HEK293 (cell line): ENCODE data around the gene PIF1.

Experiments used
- CTCF ChIA-PET: fragments of 350-600 bp; formaldehyde crosslinking; extraction: SDS; loops from one replicate; lab custom pipeline; 2021; ENCODE audit warnings: antibody characterized with exemption; lab: Yijun Ruan, JAX
- POLR2A ChIA-PET: fragments of 300-600 bp; formaldehyde crosslinking; extraction: SDS; loops from one replicate; lab custom pipeline; 2020; ENCODE audit warnings: antibody characterized with exemption, inconsistent platforms; lab: Yijun Ruan, JAX
- H3K27ac ChIP-seq: fragments of 200-500 bp; sonication (Bioruptor generic); 2 replicates; pipeline ENCODE4 v1.5.1; 2014; ENCODE audit warnings: low read depth, low read length, control low read depth, inconsistent platforms; ENCODE audit errors: extremely low read depth
- H3K36me3 ChIP-seq, 2 experiments: fragments of 200-500 bp in 1 of 2; sonication (Bioruptor generic) in 1 of 2; 1 replicate in 1 of 2; 2 replicates in 1 of 2; pipeline ENCODE4 v1.5.1; 2014 to 2017; ENCODE audit warnings: inconsistent platforms in 2 of 2, low read length in 2 of 2; ENCODE audit not compliant: control insufficient read depth in 2 of 2, insufficient read depth in 1 of 2
- H3K4me1 ChIP-seq: fragments of 200-500 bp; sonication (Bioruptor generic); 2 replicates; pipeline ENCODE4 v1.5.1; 2014; ENCODE audit warnings: mild to moderate bottlenecking, low read length, inconsistent platforms; ENCODE audit not compliant: control insufficient read depth, insufficient read depth
- H3K4me3 ChIP-seq: 2 replicates; pipeline ENCODE4 v1.5.1; 2011; ENCODE audit warnings: low read depth, mild to moderate bottlenecking, control low read depth, low read length, moderate library complexity
- H3K9me3 ChIP-seq: fragments of 200-500 bp; sonication (Bioruptor generic); 2 replicates; pipeline ENCODE4 v1.5.1; 2014; ENCODE audit warnings: low read depth, low read length, inconsistent platforms; ENCODE audit not compliant: control insufficient read depth, insufficient read depth
- HOXC10 ChIP-seq: sonication (generic); formaldehyde crosslinking; IDR thresholded peaks from 2 replicates; pipeline ENCODE4 v1.8.1; 2023; ENCODE audit warnings: mild to moderate bottlenecking, missing genetic modification reagents
- KLF10 ChIP-seq: fragments of 450-650 bp; IDR thresholded peaks from 2 replicates; pipeline ENCODE4 v1.5.1; 2018; ENCODE audit warnings: missing biosample characterization, mild to moderate bottlenecking, missing genetic modification characterization
- KLF8 ChIP-seq: fragments of 450-650 bp; formaldehyde crosslinking; IDR thresholded peaks from 2 replicates; pipeline ENCODE4 v1.5.1; 2016; ENCODE audit warnings: missing biosample characterization, missing genetic modification characterization
- MYNN ChIP-seq: fragments of 450-650 bp; formaldehyde crosslinking; IDR thresholded peaks from 2 replicates; pipeline ENCODE4 v1.5.1; 2016; ENCODE audit warnings: missing biosample characterization, missing genetic modification characterization, borderline replicate concordance
- ZNF10 ChIP-seq: fragments of 450-650 bp; formaldehyde crosslinking; IDR thresholded peaks from 2 replicates; pipeline ENCODE4 v1.5.1; 2017; ENCODE audit warnings: missing biosample characterization, missing genetic modification characterization
- ZNF19 ChIP-seq: fragments of 450-650 bp; formaldehyde crosslinking; IDR thresholded peaks from 2 replicates; pipeline ENCODE4; 2016; ENCODE audit warnings: missing biosample characterization, missing genetic modification characterization, low read depth
- ZNF292 ChIP-seq: fragments of 450-650 bp; formaldehyde crosslinking; IDR thresholded peaks from 2 replicates; pipeline ENCODE4 v1.5.1; 2016; ENCODE audit warnings: low read depth, missing biosample characterization, missing genetic modification characterization, borderline replicate concordance
- ZNF311 ChIP-seq: fragments of 450-650 bp; formaldehyde crosslinking; IDR thresholded peaks from 2 replicates; pipeline ENCODE4 v1.5.1; 2017; ENCODE audit warnings: missing biosample characterization, missing genetic modification characterization, borderline replicate concordance
- ZNF510 ChIP-seq: fragments of 450-650 bp; formaldehyde crosslinking; IDR thresholded peaks from 2 replicates; pipeline ENCODE4 v1.5.1; 2018; ENCODE audit warnings: mild to moderate bottlenecking, missing genetic modification characterization, missing biosample characterization; ENCODE audit not compliant: insufficient replicate concordance
- ZNF514 ChIP-seq: fragments of 450-650 bp; formaldehyde crosslinking; IDR thresholded peaks from 2 replicates; pipeline ENCODE4 v1.5.1; 2016; ENCODE audit warnings: missing biosample characterization, missing genetic modification characterization
- ZNF544 ChIP-seq: fragments of 450-650 bp; formaldehyde crosslinking; IDR thresholded peaks from 2 replicates; pipeline ENCODE4 v1.5.0; 2017; ENCODE audit warnings: missing biosample characterization, missing genetic modification characterization
- ZNF747 ChIP-seq: fragments of 450-650 bp; formaldehyde crosslinking; IDR thresholded peaks from 2 replicates; pipeline ENCODE4 v1.5.1; 2016; ENCODE audit warnings: missing biosample characterization, missing genetic modification characterization
- ZSCAN23 ChIP-seq: fragments of 450-650 bp; formaldehyde crosslinking; IDR thresholded peaks from 2 replicates; pipeline ENCODE4 v1.5.1; 2016; ENCODE audit warnings: missing biosample characterization, missing genetic modification characterization
- TF ChIP-seq, protein P1 (sequence below): fragments of 450-650 bp; formaldehyde crosslinking; IDR thresholded peaks from 2 replicates; pipeline ENCODE4 v1.5.1; 2016; ENCODE audit warnings: missing biosample characterization, missing genetic modification characterization, borderline replicate concordance
- TF ChIP-seq, protein P2 (sequence below): fragments of 450-650 bp; formaldehyde crosslinking; IDR thresholded peaks from 2 replicates; pipeline ENCODE4 v1.5.1; 2016; ENCODE audit warnings: missing biosample characterization, missing genetic modification characterization
- TF ChIP-seq, protein P3 (sequence below): fragments of 450-650 bp; formaldehyde crosslinking; IDR thresholded peaks from 2 replicates; pipeline ENCODE4 v1.5.1; 2016; ENCODE audit warnings: missing biosample characterization, missing genetic modification characterization
- TF ChIP-seq, protein P4 (sequence below): fragments of 450-650 bp; formaldehyde crosslinking; IDR thresholded peaks from 2 replicates; pipeline ENCODE4 v1.5.1; 2016; ENCODE audit warnings: missing biosample characterization, missing genetic modification characterization

PIF1 gene

DNA sequence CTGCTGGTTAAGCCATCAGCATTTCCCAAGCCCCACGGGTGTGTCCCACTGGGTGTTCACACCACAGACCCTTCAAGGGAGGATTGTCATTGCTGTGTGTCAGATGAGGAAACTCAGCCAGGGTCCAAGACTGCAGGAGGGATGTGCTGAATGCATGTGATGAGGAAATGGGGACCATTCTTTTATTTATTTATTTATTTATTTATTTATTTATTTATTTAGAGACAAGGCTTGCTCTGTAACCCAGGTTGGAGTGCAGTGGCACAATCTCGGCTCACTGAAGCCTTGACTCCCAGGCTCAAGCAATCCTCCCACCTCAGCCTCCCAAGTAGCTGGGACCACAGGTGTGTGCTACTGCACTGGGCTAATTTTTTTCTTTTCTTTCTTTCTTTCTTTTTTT lies 20.8 kb downstream of the PIF1 start (continued):
- TF ChIP-seq, protein P1, sequence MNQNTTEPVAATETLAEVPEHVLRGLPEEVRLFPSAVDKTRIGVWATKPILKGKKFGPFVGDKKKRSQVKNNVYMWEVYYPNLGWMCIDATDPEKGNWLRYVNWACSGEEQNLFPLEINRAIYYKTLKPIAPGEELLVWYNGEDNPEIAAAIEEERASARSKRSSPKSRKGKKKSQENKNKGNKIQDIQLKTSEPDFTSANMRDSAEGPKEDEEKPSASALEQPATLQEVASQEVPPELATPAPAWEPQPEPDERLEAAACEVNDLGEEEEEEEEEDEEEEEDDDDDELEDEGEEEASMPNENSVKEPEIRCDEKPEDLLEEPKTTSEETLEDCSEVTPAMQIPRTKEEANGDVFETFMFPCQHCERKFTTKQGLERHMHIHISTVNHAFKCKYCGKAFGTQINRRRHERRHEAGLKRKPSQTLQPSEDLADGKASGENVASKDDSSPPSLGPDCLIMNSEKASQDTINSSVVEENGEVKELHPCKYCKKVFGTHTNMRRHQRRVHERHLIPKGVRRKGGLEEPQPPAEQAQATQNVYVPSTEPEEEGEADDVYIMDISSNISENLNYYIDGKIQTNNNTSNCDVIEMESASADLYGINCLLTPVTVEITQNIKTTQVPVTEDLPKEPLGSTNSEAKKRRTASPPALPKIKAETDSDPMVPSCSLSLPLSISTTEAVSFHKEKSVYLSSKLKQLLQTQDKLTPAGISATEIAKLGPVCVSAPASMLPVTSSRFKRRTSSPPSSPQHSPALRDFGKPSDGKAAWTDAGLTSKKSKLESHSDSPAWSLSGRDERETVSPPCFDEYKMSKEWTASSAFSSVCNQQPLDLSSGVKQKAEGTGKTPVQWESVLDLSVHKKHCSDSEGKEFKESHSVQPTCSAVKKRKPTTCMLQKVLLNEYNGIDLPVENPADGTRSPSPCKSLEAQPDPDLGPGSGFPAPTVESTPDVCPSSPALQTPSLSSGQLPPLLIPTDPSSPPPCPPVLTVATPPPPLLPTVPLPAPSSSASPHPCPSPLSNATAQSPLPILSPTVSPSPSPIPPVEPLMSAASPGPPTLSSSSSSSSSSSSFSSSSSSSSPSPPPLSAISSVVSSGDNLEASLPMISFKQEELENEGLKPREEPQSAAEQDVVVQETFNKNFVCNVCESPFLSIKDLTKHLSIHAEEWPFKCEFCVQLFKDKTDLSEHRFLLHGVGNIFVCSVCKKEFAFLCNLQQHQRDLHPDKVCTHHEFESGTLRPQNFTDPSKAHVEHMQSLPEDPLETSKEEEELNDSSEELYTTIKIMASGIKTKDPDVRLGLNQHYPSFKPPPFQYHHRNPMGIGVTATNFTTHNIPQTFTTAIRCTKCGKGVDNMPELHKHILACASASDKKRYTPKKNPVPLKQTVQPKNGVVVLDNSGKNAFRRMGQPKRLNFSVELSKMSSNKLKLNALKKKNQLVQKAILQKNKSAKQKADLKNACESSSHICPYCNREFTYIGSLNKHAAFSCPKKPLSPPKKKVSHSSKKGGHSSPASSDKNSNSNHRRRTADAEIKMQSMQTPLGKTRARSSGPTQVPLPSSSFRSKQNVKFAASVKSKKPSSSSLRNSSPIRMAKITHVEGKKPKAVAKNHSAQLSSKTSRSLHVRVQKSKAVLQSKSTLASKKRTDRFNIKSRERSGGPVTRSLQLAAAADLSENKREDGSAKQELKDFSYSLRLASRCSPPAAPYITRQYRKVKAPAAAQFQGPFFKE = no peak
- TF ChIP-seq ZNF747 (tag by site-specific recombination) (no peak), ZNF311 (tag by site-specific recombination) (no peak)

DNA sequence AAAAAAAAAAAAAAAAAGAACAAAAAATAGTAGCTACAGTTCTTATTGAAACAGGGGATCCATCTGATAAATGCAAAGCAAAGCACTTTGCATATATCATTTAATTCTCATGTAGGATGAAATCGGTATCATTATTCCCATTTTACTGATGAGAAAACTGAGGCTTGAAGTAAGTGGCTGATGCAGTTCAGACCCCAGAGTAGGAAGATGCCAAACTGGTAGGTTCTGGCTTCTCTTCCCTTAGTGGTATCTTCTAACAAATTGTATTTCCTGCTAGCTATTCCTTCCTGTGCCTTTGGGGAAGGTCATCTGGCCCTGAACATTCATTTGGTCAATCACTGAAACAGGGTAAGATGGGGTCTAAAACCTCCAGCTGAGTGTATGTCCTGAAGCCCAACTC lies 21.9 kb downstream of the PIF1 start:
- no peaks in the 10 kb centered on the region for H3K9me3 ChIP-seq
- H3K36me3 ChIP-seq = no peaks in the 10 kb centered on the region
- TF ChIP-seq HOXC10 (CRISPR knock-in tag) = no peak
- no peak for TF ChIP-seq MYNN (tag by site-specific recombination)
- TF ChIP-seq KLF8 (tag by site-specific recombination) = no peak
- TF ChIP-seq ZNF19 = no peak
- TF ChIP-seq ZNF544 = no peak
- TF ChIP-seq, protein P2, sequence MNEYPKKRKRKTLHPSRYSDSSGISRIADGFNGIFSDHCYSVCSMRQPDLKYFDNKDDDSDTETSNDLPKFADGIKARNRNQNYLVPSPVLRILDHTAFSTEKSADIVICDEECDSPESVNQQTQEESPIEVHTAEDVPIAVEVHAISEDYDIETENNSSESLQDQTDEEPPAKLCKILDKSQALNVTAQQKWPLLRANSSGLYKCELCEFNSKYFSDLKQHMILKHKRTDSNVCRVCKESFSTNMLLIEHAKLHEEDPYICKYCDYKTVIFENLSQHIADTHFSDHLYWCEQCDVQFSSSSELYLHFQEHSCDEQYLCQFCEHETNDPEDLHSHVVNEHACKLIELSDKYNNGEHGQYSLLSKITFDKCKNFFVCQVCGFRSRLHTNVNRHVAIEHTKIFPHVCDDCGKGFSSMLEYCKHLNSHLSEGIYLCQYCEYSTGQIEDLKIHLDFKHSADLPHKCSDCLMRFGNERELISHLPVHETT (tag by site-specific recombination) = no peak
- no peak for TF ChIP-seq KLF10 (tag by site-specific recombination)
- no peak for TF ChIP-seq ZNF514 (tag by site-specific recombination)
- TF ChIP-seq, protein P3, sequence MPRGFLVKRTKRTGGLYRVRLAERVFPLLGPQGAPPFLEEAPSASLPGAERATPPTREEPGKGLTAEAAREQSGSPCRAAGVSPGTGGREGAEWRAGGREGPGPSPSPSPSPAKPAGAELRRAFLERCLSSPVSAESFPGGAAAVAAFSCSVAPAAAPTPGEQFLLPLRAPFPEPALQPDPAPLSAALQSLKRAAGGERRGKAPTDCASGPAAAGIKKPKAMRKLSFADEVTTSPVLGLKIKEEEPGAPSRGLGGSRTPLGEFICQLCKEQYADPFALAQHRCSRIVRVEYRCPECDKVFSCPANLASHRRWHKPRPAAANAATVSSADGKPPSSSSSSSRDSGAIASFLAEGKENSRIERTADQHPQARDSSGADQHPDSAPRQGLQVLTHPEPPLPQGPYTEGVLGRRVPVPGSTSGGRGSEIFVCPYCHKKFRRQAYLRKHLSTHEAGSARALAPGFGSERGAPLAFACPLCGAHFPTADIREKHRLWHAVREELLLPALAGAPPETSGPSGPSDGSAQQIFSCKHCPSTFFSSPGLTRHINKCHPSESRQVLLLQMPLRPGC (tag by site-specific recombination) = no peak
- TF ChIP-seq, protein P4, sequence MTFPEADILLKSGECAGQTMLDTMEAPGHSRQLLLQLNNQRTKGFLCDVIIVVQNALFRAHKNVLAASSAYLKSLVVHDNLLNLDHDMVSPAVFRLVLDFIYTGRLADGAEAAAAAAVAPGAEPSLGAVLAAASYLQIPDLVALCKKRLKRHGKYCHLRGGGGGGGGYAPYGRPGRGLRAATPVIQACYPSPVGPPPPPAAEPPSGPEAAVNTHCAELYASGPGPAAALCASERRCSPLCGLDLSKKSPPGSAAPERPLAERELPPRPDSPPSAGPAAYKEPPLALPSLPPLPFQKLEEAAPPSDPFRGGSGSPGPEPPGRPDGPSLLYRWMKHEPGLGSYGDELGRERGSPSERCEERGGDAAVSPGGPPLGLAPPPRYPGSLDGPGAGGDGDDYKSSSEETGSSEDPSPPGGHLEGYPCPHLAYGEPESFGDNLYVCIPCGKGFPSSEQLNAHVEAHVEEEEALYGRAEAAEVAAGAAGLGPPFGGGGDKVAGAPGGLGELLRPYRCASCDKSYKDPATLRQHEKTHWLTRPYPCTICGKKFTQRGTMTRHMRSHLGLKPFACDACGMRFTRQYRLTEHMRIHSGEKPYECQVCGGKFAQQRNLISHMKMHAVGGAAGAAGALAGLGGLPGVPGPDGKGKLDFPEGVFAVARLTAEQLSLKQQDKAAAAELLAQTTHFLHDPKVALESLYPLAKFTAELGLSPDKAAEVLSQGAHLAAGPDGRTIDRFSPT (tag by site-specific recombination) = no peak
- no peak for TF ChIP-seq ZNF510 (tag by site-specific recombination)
- TF ChIP-seq ZNF292 (tag by site-specific recombination) = no peak
- TF ChIP-seq ZSCAN23 (tag by site-specific recombination) = no peak
- TF ChIP-seq ZNF10 (tag by site-specific recombination) = no peak
- ChIA-PET CTCF (no interaction called here), POLR2A (no interaction called here)
- H3K4me3 ChIP-seq = no peak overlapping the region
- H3K4me1 ChIP-seq = no peaks in the 10 kb centered on the region
- no peak overlapping the region for H3K27ac ChIP-seq
